Measurements from ENCODE around the gene TFCP2.
A peak's percentile ranks its signal among the peaks of the same experiment; 100 is the strongest.
"Not testable (repeated sequence)": the region's sequence is repeated elsewhere in the genome, so short reads cannot be mapped to it uniquely, and the experiment has no call there.

The TFCP2 gene

GRCh38 chr12:51172515-51173431, at the start of gene TFCP2:
TFCP2 (minus strand) TSS chr12:51173135; CDS start chr12:51172422, 713 bp downstream.
- H3K36me3 ChIP-seq (replicated peaks; ENCODE audit: low read depth, low read length): peaks cover 5% of the 10 kb centered on the region
- peak within 1 kb of the TSS; percentile 68 for H3K27ac ChIP-seq (ENCODE audit: low read length)
- H3K9me3 ChIP-seq (ENCODE audit: insufficient read depth, low read length): no peaks in the 10 kb centered on the region
- peak within 1 kb of the TSS; percentile 92 for H3K4me3 ChIP-seq (ENCODE audit: low read length)
- H3K79me2 ChIP-seq (ENCODE audit: low read length): peaks cover 50% of the 10 kb centered on the region
- H3K4me1 ChIP-seq (ENCODE audit: low read length): peaks cover 9% of the 10 kb centered on the region
- TF ChIP-seq EZH2phosphoT487 (IDR thresholded peaks at IDR 0.05; ENCODE audit: low read depth) (no peak), CTCF (IDR thresholded peaks at IDR 0.05; ENCODE audit: low read depth, low read length) (no peak)
- no peaks in the 10 kb centered on the region for H4K20me1 ChIP-seq (ENCODE audit: insufficient read depth, low read length)
- peak within 1 kb of the TSS; percentile 83 for H3K9ac ChIP-seq (ENCODE audit: low read length)
- H3K27me3 ChIP-seq (ENCODE audit: low read depth, low read length): no peaks in the 10 kb centered on the region
- peak within 1 kb of the TSS; percentile 93 for H3K4me2 ChIP-seq (ENCODE audit: low read length)
- peak within 1 kb of the TSS; percentile 98 for H2AFZ ChIP-seq (ENCODE audit: low read depth, low read length)

- TF ChIP-seq EZH2phosphoT487 (IDR thresholded peaks at IDR 0.05; ENCODE audit: low read depth) (no peak), CTCF (IDR thresholded peaks at IDR 0.05; ENCODE audit: low read depth, low read length) (no peak)
Measured at GRCh38 chr12:51222461-51222860, 49.5 kb upstream of the TFCP2 start.

DNA sequence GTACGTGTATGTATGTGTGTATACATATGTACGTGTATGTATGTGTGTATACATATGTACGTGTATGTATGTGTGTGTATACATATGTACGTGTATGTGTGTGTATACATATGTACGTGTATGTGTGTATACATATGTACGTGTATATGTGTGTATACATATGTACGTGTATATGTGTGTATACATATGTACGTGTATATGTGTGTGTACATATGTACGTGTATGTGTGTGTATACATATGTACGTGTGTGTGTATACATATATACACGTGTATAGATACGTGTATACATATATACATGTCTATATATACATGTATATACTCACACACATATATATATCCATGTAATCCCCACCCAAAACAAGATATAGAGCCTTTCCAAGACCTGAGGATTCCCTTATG, 46.9 kb upstream of the TFCP2 start:
- not testable (repeated sequence) for H3K4me3 ChIP-seq (ENCODE audit: low read length); H3K27ac ChIP-seq (ENCODE audit: low read length); H3K27me3 ChIP-seq (ENCODE audit: low read depth, low read length); H3K9me3 ChIP-seq (ENCODE audit: insufficient read depth, low read length); H3K4me2 ChIP-seq (ENCODE audit: low read length); H2AFZ ChIP-seq (ENCODE audit: low read depth, low read length); H3K79me2 ChIP-seq (ENCODE audit: low read length); H3K9ac ChIP-seq (ENCODE audit: low read length); H4K20me1 ChIP-seq (ENCODE audit: insufficient read depth, low read length); H3K36me3 ChIP-seq (replicated peaks; ENCODE audit: low read depth, low read length)
- H3K4me1 ChIP-seq (ENCODE audit: low read length): peaks cover 13% of the 10 kb centered on the region

More at GRCh38 chr12:51222461-51222860, 49.5 kb upstream of the TFCP2 start:
- no peak overlapping the region for H3K4me3 ChIP-seq (ENCODE audit: low read length)
- H3K9me3 ChIP-seq (ENCODE audit: insufficient read depth, low read length): no peaks in the 10 kb centered on the region
- H3K9ac ChIP-seq (ENCODE audit: low read length): no peak overlapping the region
- H3K4me2 ChIP-seq (ENCODE audit: low read length): no peak overlapping the region
- H3K27me3 ChIP-seq (ENCODE audit: low read depth, low read length): no peaks in the 10 kb centered on the region
- H3K27ac ChIP-seq (ENCODE audit: low read length): no peak overlapping the region
- no peak overlapping the region for H2AFZ ChIP-seq (ENCODE audit: low read depth, low read length)
- no peaks in the 10 kb centered on the region for H4K20me1 ChIP-seq (ENCODE audit: insufficient read depth, low read length)
- peaks cover 13% of the 10 kb centered on the region for H3K4me1 ChIP-seq (ENCODE audit: low read length)
- no peaks in the 10 kb centered on the region for H3K79me2 ChIP-seq (ENCODE audit: low read length)
- no peaks in the 10 kb centered on the region for H3K36me3 ChIP-seq (replicated peaks; ENCODE audit: low read depth, low read length)

GRCh38 chr12:51219322-51219721, 46.4 kb upstream of the TFCP2 start:
- Histone ChIP-seq H3K4me2 (ENCODE audit: low read length) (peak overlapping the region; percentile 97), H3K4me1 (ENCODE audit: low read length) (peaks cover 13% of the 10 kb centered on the region), H3K27ac (ENCODE audit: low read length) (no peak overlapping the region), H3K4me3 (ENCODE audit: low read length) (peak overlapping the region; percentile 81), H3K36me3 (replicated peaks; ENCODE audit: low read depth, low read length) (no peaks in the 10 kb centered on the region), H3K79me2 (ENCODE audit: low read length) (no peaks in the 10 kb centered on the region), H3K9me3 (ENCODE audit: insufficient read depth, low read length) (no peaks in the 10 kb centered on the region), H4K20me1 (ENCODE audit: insufficient read depth, low read length) (no peaks in the 10 kb centered on the region), H3K9ac (ENCODE audit: low read length) (peak overlapping the region; percentile 80), H2AFZ (ENCODE audit: low read depth, low read length) (no peak overlapping the region), H3K27me3 (ENCODE audit: low read depth, low read length) (no peaks in the 10 kb centered on the region)
- TF ChIP-seq EZH2phosphoT487 (IDR thresholded peaks at IDR 0.05; ENCODE audit: low read depth) (no peak), CTCF (IDR thresholded peaks at IDR 0.05; ENCODE audit: low read depth, low read length) (no peak)
